CD4-positive, alpha-beta T cell (primary cell): ENCODE measurements around the gene AUTS2. TPM values are rescaled to one million over a fixed set of nuclear protein-coding genes. Genes with fewer than 3 reads are reported as not detected.

Experiments
- ATAC-seq: fragments of 200-7000 bp; cut with Tn5 transposase; one replicate; pipeline ENCODE4 v1.10.0; 2022; ENCODE audit warnings: mild to moderate bottlenecking; ENCODE audit not compliant: poor library complexity
- CTCF ChIA-PET: fragments of 350-600 bp; sonication (Branson Sonifier 250); formaldehyde crosslinking; loops from one replicate; lab custom pipeline; 2021; ENCODE audit warnings: antibody characterized with exemption, inconsistent platforms; lab: Charles Lee
- POLR2A ChIA-PET: fragments of 350-600 bp; sonication (Branson Sonifier 250); formaldehyde crosslinking; loops from one replicate; lab custom pipeline; 2021; ENCODE audit warnings: antibody characterized with exemption, inconsistent platforms; lab: Charles Lee
- DNase-seq, 14 experiments: peaks; one replicate each; pipeline ENCODE4 v3.0.0-alpha.2; 2013 to 2020; ENCODE audit warnings: mixed read lengths in 2 of 14
- H3K27ac ChIP-seq, 2 donors: one replicate each; pipeline versions ENCODE4 v1.5.1 to v1.7.0; 2013; ENCODE audit warnings: low read length in 2 of 2, low read depth in 1 of 2, mild to moderate bottlenecking in 1 of 2
- H3K27me3 ChIP-seq, 2 experiments: 1 replicate in 1 of 2; 2 replicates in 1 of 2; pipeline versions ENCODE4 v1.6.1 to v1.7.0; 2013; ENCODE audit warnings: low read length in 2 of 2, control low read depth in 1 of 2, mild to moderate bottlenecking in 1 of 2, moderate library complexity in 1 of 2; ENCODE audit not compliant: insufficient read depth in 2 of 2, control insufficient read depth in 1 of 2
- H3K36me3 ChIP-seq: one replicate; pipeline ENCODE4 v1.6.1; 2013; ENCODE audit warnings: low read length, control low read depth; ENCODE audit not compliant: insufficient read depth
- H3K4me1 ChIP-seq: one replicate; pipeline ENCODE4 v1.6.1; 2013; ENCODE audit warnings: low read length, control low read depth; ENCODE audit not compliant: insufficient read depth
- H3K4me3 ChIP-seq: one replicate; pipeline ENCODE4 v1.5.1; 2013; ENCODE audit warnings: mild to moderate bottlenecking, low read length, moderate library complexity
- H3K9me3 ChIP-seq, 2 experiments: 1 replicate in 1 of 2; 2 replicates in 1 of 2; pipeline versions ENCODE4 v1.6.1 to v1.7.0; 2013; ENCODE audit warnings: low read length in 2 of 2, mild to moderate bottlenecking in 2 of 2, control low read depth in 1 of 2, moderate library complexity in 1 of 2; ENCODE audit not compliant: control insufficient read depth in 1 of 2, insufficient read depth in 1 of 2
- H3K27ac Mint-ChIP-seq: one replicate; pipeline ENCODE4 v1.8.0; 2020; ENCODE audit warnings: mixed read lengths
- H3K27me3 Mint-ChIP-seq: one replicate; pipeline ENCODE4 v1.8.0; 2021; ENCODE audit warnings: mixed read lengths
- H3K36me3 Mint-ChIP-seq: one replicate; pipeline ENCODE4 v1.8.0; 2021; ENCODE audit warnings: low read depth, mixed read lengths
- H3K4me1 Mint-ChIP-seq: one replicate; pipeline ENCODE4 v1.8.0; 2021; ENCODE audit warnings: low read depth, mixed read lengths
- H3K4me3 Mint-ChIP-seq: one replicate; pipeline ENCODE4 v1.8.0; 2020; ENCODE audit warnings: mild to moderate bottlenecking, mixed read lengths
- H3K9me3 Mint-ChIP-seq: one replicate; pipeline ENCODE4 v1.8.0; 2020; ENCODE audit warnings: mixed read lengths
- CTCF ChIP-seq: fragments of 200-600 bp; IDR thresholded peaks from one replicate; pipeline ENCODE4 v1.8.0; 2022; ENCODE audit warnings: antibody characterized with exemption, mild to moderate bottlenecking
- intact Hi-C, 2 experiments: fragments of 100-400 bp; cut with DNase I in 1 of 2; cut with micrococcal nuclease in 1 of 2; formaldehyde crosslinking; loops; one replicate each; pipeline versions ENCODE4 v1.15.1 to v1.9.0; 2023 to 2025; cut with DNase I, micrococcal nuclease
- total RNA-seq, 174 experiments: library from RNA in 2 of 174; stranded (reverse) in 2 of 174; gene quantifications; one replicate each; pipeline ENCODE4 v1.2.3 and lab custom pipeline; 2021 to 2026

AUTS2 gene
- total RNA-seq, 2 experiments from 2014 or later = 43.6 to 47.6 TPM

GRCh38 chr7:70739646-70740210 is 1141.5 kb downstream of the AUTS2 start:
- no peak for ATAC-seq
- ChIA-PET POLR2A (no interaction called here), CTCF (no interaction called here)
- Mint-ChIP-seq H3K4me1 (peaks cover 40% of the 10 kb centered on the region), H3K4me3 (no peak overlapping the region), H3K9me3 (no peaks in the 10 kb centered on the region), H3K27me3 (no peaks in the 10 kb centered on the region), H3K27ac (no peak overlapping the region), H3K36me3 (no peaks in the 10 kb centered on the region)
- H3K27ac ChIP-seq = no peak overlapping the region
- H3K27me3 ChIP-seq = no peaks in the 10 kb centered on the region
- DNase-seq = no peak
- H3K4me3 ChIP-seq = no peak overlapping the region
- no peaks in the 10 kb centered on the region for H3K9me3 ChIP-seq
- intact Hi-C loops = no loop called here
- TF ChIP-seq CTCF = no peak
- H3K36me3 ChIP-seq = no peaks in the 10 kb centered on the region
- peaks cover 2% of the 10 kb centered on the region for H3K4me1 ChIP-seq

GRCh38 chr7:70741666-70742065 is 1143.4 kb downstream of the AUTS2 start:
- H3K27ac ChIP-seq = no peak overlapping the region
- Mint-ChIP-seq H3K9me3 (no peaks in the 10 kb centered on the region), H3K36me3 (no peaks in the 10 kb centered on the region), H3K4me3 (no peak overlapping the region), H3K4me1 (peaks cover 31% of the 10 kb centered on the region), H3K27me3 (no peaks in the 10 kb centered on the region), H3K27ac (no peak overlapping the region)
- H3K9me3 ChIP-seq = no peaks in the 10 kb centered on the region
- DNase-seq (no peak), ATAC-seq (no peak)
- no peak for TF ChIP-seq CTCF
- ChIA-PET CTCF (no interaction called here), POLR2A (no interaction called here)
- no peak overlapping the region for H3K4me3 ChIP-seq
- no peaks in the 10 kb centered on the region for H3K4me1 ChIP-seq
- H3K27me3 ChIP-seq = no peaks in the 10 kb centered on the region
- no peaks in the 10 kb centered on the region for H3K36me3 ChIP-seq
- intact Hi-C loops = no loop called here

- intact Hi-C loops = no loop called here
- no peak overlapping the region for H3K4me3 ChIP-seq
- CTCF ChIA-PET = no interaction called here
- H3K27me3 ChIP-seq = no peaks in the 10 kb centered on the region
- no peak for ATAC-seq
- DNase-seq = no peak
- Mint-ChIP-seq H3K36me3 (no peaks in the 10 kb centered on the region), H3K27me3 (no peaks in the 10 kb centered on the region), H3K9me3 (no peaks in the 10 kb centered on the region), H3K27ac (no peak overlapping the region), H3K4me1 (peaks cover 13% of the 10 kb centered on the region), H3K4me3 (no peak overlapping the region)
- no peaks in the 10 kb centered on the region for H3K36me3 ChIP-seq
- no peaks in the 10 kb centered on the region for H3K9me3 ChIP-seq
- POLR2A ChIA-PET = no interaction called here
- no peak overlapping the region for H3K27ac ChIP-seq
- no peak for TF ChIP-seq CTCF
- H3K4me1 ChIP-seq = no peaks in the 10 kb centered on the region
These were observed 1145.5 kb downstream of the AUTS2 start for GRCh38 chr7:70743531-70744325.
